Cerebellar cortex (tissue), 1 donor: ENCODE measurements around the gene DYNC1I2.

ENCODE experiments used
- DNase-seq: peaks from one replicate; pipeline ENCODE4 v3.0.0-alpha.2; 2015; ENCODE audit warnings: low spot score

DYNC1I2 gene

GRCh38 chr2:171778515-171778914, 91.2 kb downstream of the DYNC1I2 start:
- no peak for DNase-seq

GRCh38 chr2:171785450-171785849, 98.2 kb downstream of the DYNC1I2 start:
- no peak for DNase-seq

GRCh38 chr2:171787333-171788072, 100.2 kb downstream of the DYNC1I2 start:
- DNase-seq: no peak

GRCh38 chr2:171788316-171788993, 101.2 kb downstream of the DYNC1I2 start:
- no peak for DNase-seq

- DNase-seq: no peak
Measured at GRCh38 chr2:171789956-171790355, 102.7 kb downstream of the DYNC1I2 start.

- no peak for DNase-seq
Measured at GRCh38 chr2:171791361-171791760, 104.1 kb downstream of the DYNC1I2 start.

- no peak for DNase-seq
Measured at GRCh38 chr2:171792157-171792556, 104.9 kb downstream of the DYNC1I2 start.

GRCh38 chr2:171792886-171793580, 105.8 kb downstream of the DYNC1I2 start:
- DNase-seq: no peak

- DNase-seq: no peak
Measured at GRCh38 chr2:171793691-171794678, 106.7 kb downstream of the DYNC1I2 start.

- no peak for DNase-seq
Measured at GRCh38 chr2:171794918-171795317, 107.6 kb downstream of the DYNC1I2 start.
